B cell (primary cell): ENCODE results near the gene IER2. TPM values are rescaled to one million over a fixed set of nuclear protein-coding genes. Genes with fewer than 3 reads are reported as not detected.
A peak's percentile ranks its signal among the peaks of the same experiment; 100 is the strongest.

Source experiments
- ATAC-seq: fragments of 200-7000 bp; cut with Tn5 transposase; one replicate; pipeline ENCODE4 v1.10.0; 2021; ENCODE audit warnings: low read depth, mild to moderate bottlenecking, moderate number of reproducible peaks, moderate library complexity
- CTCF ChIA-PET: fragments of 350-600 bp; sonication (Branson Sonifier 250); formaldehyde crosslinking; loops from one replicate; lab custom pipeline; 2021; ENCODE audit warnings: antibody characterized with exemption, inconsistent platforms; lab: Charles Lee
- POLR2A ChIA-PET: fragments of 350-600 bp; sonication (Branson Sonifier 250); formaldehyde crosslinking; loops from one replicate; lab custom pipeline; 2021; ENCODE audit warnings: antibody characterized with exemption; lab: Charles Lee
- DNase-seq: peaks from one replicate; pipeline ENCODE4 v3.0.0; 2013
- H2AFZ ChIP-seq: 2 replicates; pipeline ENCODE4 v1.6.1; 2012; ENCODE audit warnings: mild to moderate bottlenecking, low read depth, low read length; ENCODE audit not compliant: insufficient read depth, poor library complexity, severe bottlenecking
- H3K27ac ChIP-seq, 2 donors: 1 replicate in 1 of 2; 2 replicates in 1 of 2; pipeline ENCODE4 v1.5.1; 2012 to 2013; ENCODE audit warnings: low read length in 2 of 2, mild to moderate bottlenecking in 2 of 2, moderate library complexity in 1 of 2
- H3K27me3 ChIP-seq, 4 experiments: fragments of 200-600 bp in 1 of 4; sonication (generic) in 1 of 4; replicated peaks in 1 of 4; 1 replicate in 2 of 4; 2 replicates in 2 of 4; pipeline versions ENCODE4 v1.6.1 to v1.7.0; 2013 to 2016; ENCODE audit warnings: low read length in 3 of 4, mild to moderate bottlenecking in 2 of 4, mixed read lengths in 1 of 4, moderate library complexity in 1 of 4; ENCODE audit not compliant: insufficient read depth in 4 of 4, control insufficient read depth in 3 of 4; ENCODE audit errors: control extremely low read depth in 1 of 4
- H3K36me3 ChIP-seq, 2 experiments: replicated peaks in 1 of 2; 1 replicate in 1 of 2; 2 replicates in 1 of 2; pipeline versions ENCODE4 v1.6.1 to v1.7.1; 2013; ENCODE audit warnings: low read length in 1 of 2; ENCODE audit not compliant: insufficient read depth in 2 of 2, control insufficient read depth in 1 of 2; ENCODE audit errors: control extremely low read depth in 1 of 2, extremely low read depth in 1 of 2
- H3K4me1 ChIP-seq, 2 donors: fragments of 200-600 bp in 1 of 2; sonication (generic) in 1 of 2; 1 replicate in 1 of 2; 2 replicates in 1 of 2; pipeline versions ENCODE4 v1.5.1 to v1.6.1; 2013 to 2017; ENCODE audit warnings: low read length in 2 of 2; ENCODE audit not compliant: control insufficient read depth in 2 of 2, insufficient read depth in 2 of 2
- H3K4me2 ChIP-seq: replicated peaks from 2 replicates; pipeline ENCODE3; 2012; ENCODE audit warnings: mild to moderate bottlenecking, low read depth, low read length; ENCODE audit not compliant: poor library complexity, severe bottlenecking
- H3K4me3 ChIP-seq, 5 experiments: fragments of 200-600 bp in 1 of 5; sonication (generic) in 1 of 5; 1 replicate in 3 of 5; 2 replicates in 2 of 5; pipeline versions ENCODE4 v1.5.1 to v1.7.0; 2011 to 2016; ENCODE audit warnings: low read length in 4 of 5, mild to moderate bottlenecking in 4 of 5, low read depth in 2 of 5, control low read depth in 1 of 5, moderate library complexity in 1 of 5; ENCODE audit not compliant: insufficient read depth in 1 of 5; ENCODE audit errors: control extremely low read depth in 1 of 5, extremely low read depth in 1 of 5
- H3K79me2 ChIP-seq: fragments of 200-600 bp; sonication (generic); one replicate; pipeline ENCODE4 v1.6.0; 2016; ENCODE audit warnings: low read length; ENCODE audit not compliant: control insufficient read depth, insufficient read depth
- H3K9ac ChIP-seq: fragments of 200-600 bp; sonication (generic); 2 replicates; pipeline ENCODE4 v1.6.1; 2017; ENCODE audit warnings: mild to moderate bottlenecking, low read length, moderate library complexity
- H3K9me3 ChIP-seq, 3 donors: one replicate each; pipeline versions ENCODE4 v1.6.1 to v1.7.1; 2013; ENCODE audit warnings: low read length in 2 of 3; ENCODE audit not compliant: control insufficient read depth in 2 of 3, insufficient read depth in 1 of 3; ENCODE audit errors: control extremely low read depth in 1 of 3
- H4K20me1 ChIP-seq: 2 replicates; pipeline ENCODE4 v1.6.0; 2012; ENCODE audit warnings: mild to moderate bottlenecking, low read length; ENCODE audit not compliant: insufficient read depth, control insufficient read depth, poor library complexity, severe bottlenecking
- H3K27ac Mint-ChIP-seq: one replicate; pipeline ENCODE4 v1.8.0; 2021; ENCODE audit warnings: mixed read lengths
- H3K27me3 Mint-ChIP-seq: one replicate; pipeline ENCODE4 v1.8.0; 2021; ENCODE audit warnings: mixed read lengths
- H3K4me1 Mint-ChIP-seq: one replicate; pipeline ENCODE4 v1.8.0; 2021; ENCODE audit warnings: mixed read lengths
- H3K4me3 Mint-ChIP-seq: one replicate; pipeline ENCODE4 v1.8.0; 2021; ENCODE audit warnings: mixed read lengths
- H3K9me3 Mint-ChIP-seq: one replicate; pipeline ENCODE4 v1.8.0; 2022; ENCODE audit warnings: mixed read lengths; ENCODE audit not compliant: insufficient read depth
- EZH2 ChIP-seq: IDR thresholded peaks from 2 replicates; pipeline ENCODE4 v1.6.1; 2012; ENCODE audit warnings: borderline replicate concordance, low read depth, mild to moderate bottlenecking, moderate library complexity, low read length; ENCODE audit not compliant: insufficient read depth, poor library complexity, severe bottlenecking
- WGBS: methylation state at CpG from one replicate; pipeline ENCODE4 v1.1.5; 2013; ENCODE audit warnings: missing lambda C conversion rate; ENCODE audit not compliant: insufficient coverage; 5-methylcytosine and 5-hydroxymethylcytosine counted together
- intact Hi-C: fragments of 100-400 bp; cut with micrococcal nuclease; formaldehyde crosslinking; loops from one replicate; pipeline ENCODE4 v1.10.0; 2022
- polyA plus RNA-seq: library from polyadenylated mRNA; depleted of rRNA; stranded (reverse); fragments of >200 nt; gene quantifications from 2 replicates; pipeline ENCODE4 v1.2.3, GENCODE V29; 2012
- total RNA-seq, 2 donors: library from RNA; stranded (reverse); fragments of 120-200 nt in 1 of 2; gene quantifications; 1 replicate in 1 of 2; 2 replicates in 1 of 2; pipeline versions ENCODE4 v1.2.3 to v1.2.4, GENCODE V29; 2013 to 2022
- TF ChIP-seq, protein P1 (sequence below): fragments of 200-600 bp; IDR thresholded peaks from one replicate; pipeline ENCODE4 v1.8.0; 2022; ENCODE audit warnings: antibody characterized with exemption, mild to moderate bottlenecking

Gene IER2
- total and polyA plus RNA-seq, 2 donors (not counting 1 experiment from before 2014, with no cell fraction given): 189 to 2,152 TPM

DNA sequence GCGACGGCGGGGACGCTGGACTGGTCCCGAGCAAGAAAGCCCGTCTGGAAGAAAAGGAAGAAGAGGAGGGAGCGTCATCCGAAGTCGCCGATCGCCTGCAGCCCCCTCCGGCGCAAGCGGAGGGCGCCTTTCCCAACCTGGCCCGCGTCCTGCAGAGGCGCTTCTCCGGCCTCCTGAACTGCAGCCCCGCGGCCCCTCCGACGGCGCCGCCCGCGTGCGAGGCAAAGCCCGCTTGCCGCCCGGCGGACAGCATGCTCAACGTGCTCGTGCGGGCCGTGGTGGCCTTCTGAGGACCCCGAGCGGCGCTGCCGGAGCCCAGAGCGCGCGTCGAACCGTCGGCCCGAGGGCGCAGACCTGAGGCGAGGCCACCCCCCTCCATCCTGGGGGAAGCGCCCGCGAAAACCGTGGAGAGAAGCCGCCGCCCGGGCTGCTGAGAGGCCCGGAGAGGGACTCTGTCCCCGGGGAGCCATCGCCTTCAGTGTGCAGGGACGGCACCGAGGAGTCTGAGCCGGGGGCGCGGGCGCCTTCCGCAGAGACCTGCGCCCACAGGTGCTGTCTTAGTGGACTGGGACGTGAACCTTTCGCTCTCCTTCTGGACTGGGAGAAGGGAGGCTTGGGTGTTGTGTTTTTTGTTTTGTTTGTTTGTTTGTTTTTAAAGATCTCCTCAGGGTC lies 3.5 kb downstream of the IER2 start:
- TF ChIP-seq, protein P1, sequence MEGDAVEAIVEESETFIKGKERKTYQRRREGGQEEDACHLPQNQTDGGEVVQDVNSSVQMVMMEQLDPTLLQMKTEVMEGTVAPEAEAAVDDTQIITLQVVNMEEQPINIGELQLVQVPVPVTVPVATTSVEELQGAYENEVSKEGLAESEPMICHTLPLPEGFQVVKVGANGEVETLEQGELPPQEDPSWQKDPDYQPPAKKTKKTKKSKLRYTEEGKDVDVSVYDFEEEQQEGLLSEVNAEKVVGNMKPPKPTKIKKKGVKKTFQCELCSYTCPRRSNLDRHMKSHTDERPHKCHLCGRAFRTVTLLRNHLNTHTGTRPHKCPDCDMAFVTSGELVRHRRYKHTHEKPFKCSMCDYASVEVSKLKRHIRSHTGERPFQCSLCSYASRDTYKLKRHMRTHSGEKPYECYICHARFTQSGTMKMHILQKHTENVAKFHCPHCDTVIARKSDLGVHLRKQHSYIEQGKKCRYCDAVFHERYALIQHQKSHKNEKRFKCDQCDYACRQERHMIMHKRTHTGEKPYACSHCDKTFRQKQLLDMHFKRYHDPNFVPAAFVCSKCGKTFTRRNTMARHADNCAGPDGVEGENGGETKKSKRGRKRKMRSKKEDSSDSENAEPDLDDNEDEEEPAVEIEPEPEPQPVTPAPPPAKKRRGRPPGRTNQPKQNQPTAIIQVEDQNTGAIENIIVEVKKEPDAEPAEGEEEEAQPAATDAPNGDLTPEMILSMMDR: no peak
- no peak for TF ChIP-seq EZH2
- Histone ChIP-seq H3K4me1 (peaks cover 34 to 59% of the 10 kb centered on the region in 2 donors), H3K27ac (peak overlapping the region; percentile 94 to 96), H3K79me2 (peaks cover 70% of the 10 kb centered on the region), H3K36me3 (peaks cover 0 to 9% of the 10 kb centered on the region in 2 experiments), H4K20me1 (peaks cover 26% of the 10 kb centered on the region), H3K4me3 (peak overlapping the region; percentile 82 to 100 (median 98)), H3K9ac (peak overlapping the region; percentile 97), H3K4me2 (peak overlapping the region; percentile 95), H3K27me3 (no peaks in the 10 kb centered on the region), H2AFZ (no peak overlapping the region), H3K9me3 (no peaks in the 10 kb centered on the region)
- no peaks in the 10 kb centered on the region for H3K27me3 Mint-ChIP-seq
- H3K4me3 Mint-ChIP-seq: peak overlapping the region; percentile 92
- no peaks in the 10 kb centered on the region for H3K9me3 Mint-ChIP-seq
- ATAC-seq (no peak), DNase-seq (no peak)
- CTCF ChIA-PET: interaction anchor here (1.2 to 5.4 kb wide), 12 partner anchors 8 to 108 kb away, joined by 3 to 106 read pairs (median 10); partner anchors contain the start of gene LYL1
- intact Hi-C loops: loop anchor here (2.0 to 5.0 kb wide), 2 partner anchors 124 to 693 kb away; no protein-coding TSS in a partner anchor
- peak overlapping the region; percentile 100 for H3K27ac Mint-ChIP-seq
- H3K4me1 Mint-ChIP-seq: peaks cover 51% of the 10 kb centered on the region
- under 1% methylated on average over 69 of the region's 69 CpGs for WGBS
- POLR2A ChIA-PET: interaction anchor here (0.6 to 4.6 kb wide), 21 partner anchors 10 to 109 kb away, joined by 3 to 116 read pairs (median 20); partner anchors contain the start of genes LYL1 and NACC1
